Gastrocnemius medialis (tissue), 4 donors: Measurements from ENCODE around the gene PLCB3.

ENCODE experiments used
- POLR2A ChIP-seq, 2 donors: fragments of 450-650 bp; IDR thresholded peaks; one replicate each; pipeline ENCODE4 v1.6.1; 2017; ENCODE audit warnings: antibody characterized with exemption in 2 of 2, mild to moderate bottlenecking in 2 of 2, moderate library complexity in 2 of 2
- TF ChIP-seq, protein P1 (sequence below), 5 experiments: fragments of 450-650 bp in 3 of 5; fragments of 200-600 bp in 2 of 5; sonication (generic) in 2 of 5; IDR thresholded peaks in 4 of 5; conservative IDR thresholded peaks in 1 of 5; 1 replicate in 4 of 5; 2 replicates in 1 of 5; pipeline ENCODE4 v1.5.1; 2016 to 2019; ENCODE audit warnings: antibody characterized with exemption in 5 of 5, mild to moderate bottlenecking in 3 of 5, moderate library complexity in 3 of 5

DNA sequence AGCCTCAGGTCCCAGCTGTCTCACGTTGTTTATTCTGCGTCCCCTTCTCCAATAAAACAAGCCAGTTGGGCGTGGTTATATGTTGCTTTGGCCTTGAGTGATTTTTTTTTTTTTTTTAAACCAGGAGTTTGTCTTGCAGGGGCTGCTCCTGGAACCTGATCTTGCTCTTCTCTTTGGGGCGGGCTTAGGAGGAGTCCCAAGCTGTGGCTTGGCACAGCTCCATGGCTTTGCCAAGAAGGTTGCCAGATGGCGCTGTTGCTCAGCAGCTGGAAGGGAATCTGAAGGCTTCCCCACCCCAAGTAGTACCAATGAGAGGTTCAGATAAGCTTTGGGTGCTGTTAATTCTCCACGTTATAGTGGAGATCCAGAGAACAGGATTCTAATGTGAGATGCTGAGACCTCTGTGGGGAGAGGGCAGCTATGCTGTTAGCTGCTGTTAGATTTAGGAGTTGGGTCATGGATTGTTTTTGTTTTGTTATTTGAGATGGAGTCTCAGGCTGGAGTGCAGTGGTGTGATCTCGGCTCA is 46.8 kb upstream of the PLCB3 start:
- TF ChIP-seq, protein P1, sequence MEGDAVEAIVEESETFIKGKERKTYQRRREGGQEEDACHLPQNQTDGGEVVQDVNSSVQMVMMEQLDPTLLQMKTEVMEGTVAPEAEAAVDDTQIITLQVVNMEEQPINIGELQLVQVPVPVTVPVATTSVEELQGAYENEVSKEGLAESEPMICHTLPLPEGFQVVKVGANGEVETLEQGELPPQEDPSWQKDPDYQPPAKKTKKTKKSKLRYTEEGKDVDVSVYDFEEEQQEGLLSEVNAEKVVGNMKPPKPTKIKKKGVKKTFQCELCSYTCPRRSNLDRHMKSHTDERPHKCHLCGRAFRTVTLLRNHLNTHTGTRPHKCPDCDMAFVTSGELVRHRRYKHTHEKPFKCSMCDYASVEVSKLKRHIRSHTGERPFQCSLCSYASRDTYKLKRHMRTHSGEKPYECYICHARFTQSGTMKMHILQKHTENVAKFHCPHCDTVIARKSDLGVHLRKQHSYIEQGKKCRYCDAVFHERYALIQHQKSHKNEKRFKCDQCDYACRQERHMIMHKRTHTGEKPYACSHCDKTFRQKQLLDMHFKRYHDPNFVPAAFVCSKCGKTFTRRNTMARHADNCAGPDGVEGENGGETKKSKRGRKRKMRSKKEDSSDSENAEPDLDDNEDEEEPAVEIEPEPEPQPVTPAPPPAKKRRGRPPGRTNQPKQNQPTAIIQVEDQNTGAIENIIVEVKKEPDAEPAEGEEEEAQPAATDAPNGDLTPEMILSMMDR (IDR thresholded peaks at IDR 0.05 in 4 of 5, conservative IDR thresholded peaks at IDR 0.05 in 1 of 5), result peak; percentile 55 to 80 (median 69)
- TF ChIP-seq POLR2A (IDR thresholded peaks at IDR 0.05), result no peak
